Fibroblast of lung (primary cell): Measurements from ENCODE around the gene DOLPP1. TPM values are rescaled to one million over a fixed set of nuclear protein-coding genes. Genes with fewer than 3 reads are reported as not detected.

Experiments used
- DNase-seq, 2 donors: peaks; one replicate each; pipeline versions ENCODE4 v3.0.0 to v3.0.0-alpha.2; 2010; ENCODE audit warnings: low read depth in 2 of 2
- H2AFZ ChIP-seq: 2 replicates; pipeline ENCODE4 v1.5.1; 2012; ENCODE audit warnings: low read length, control low read depth, inconsistent platforms
- H3K27ac ChIP-seq: 2 replicates; pipeline ENCODE4 v1.5.1; 2011; ENCODE audit warnings: low read length, control low read depth; ENCODE audit not compliant: insufficient read depth
- H3K27me3 ChIP-seq: 2 replicates; pipeline ENCODE4 v1.5.1; 2011; ENCODE audit warnings: mild to moderate bottlenecking, low read length; ENCODE audit not compliant: control insufficient read depth, insufficient read depth
- H3K36me3 ChIP-seq: 2 replicates; pipeline ENCODE4 v1.5.1; 2011; ENCODE audit warnings: low read length; ENCODE audit not compliant: control insufficient read depth, insufficient read depth
- H3K4me1 ChIP-seq: 2 replicates; pipeline ENCODE4 v1.5.1; 2011; ENCODE audit warnings: low read length; ENCODE audit not compliant: control insufficient read depth, insufficient read depth; ENCODE audit errors: extremely low read depth
- H3K4me2 ChIP-seq: 2 replicates; pipeline ENCODE4 v1.5.1; 2011; ENCODE audit warnings: low read length, control low read depth; ENCODE audit not compliant: insufficient read depth; ENCODE audit errors: extremely low read depth
- H3K4me3 ChIP-seq, 4 experiments: fragments of 200-600 bp in 1 of 4; sonication (generic) in 1 of 4; replicated peaks in 1 of 4; 2 replicates each; pipeline ENCODE4 v1.5.1; 2011 to 2016; ENCODE audit warnings: low read length in 4 of 4, low read depth in 3 of 4, mild to moderate bottlenecking in 3 of 4, control low read depth in 2 of 4, inconsistent platforms in 1 of 4, mixed read lengths in 1 of 4; ENCODE audit not compliant: insufficient read depth in 1 of 4; ENCODE audit errors: control extremely low read depth in 1 of 4
- H3K79me2 ChIP-seq: 2 replicates; pipeline ENCODE4 v1.5.1; 2012; ENCODE audit warnings: mild to moderate bottlenecking, low read length, inconsistent platforms; ENCODE audit not compliant: control insufficient read depth, insufficient read depth
- H3K9ac ChIP-seq: 2 replicates; pipeline ENCODE4 v1.5.1; 2011; ENCODE audit warnings: mild to moderate bottlenecking, low read length, control low read depth; ENCODE audit not compliant: insufficient read depth
- H3K9me3 ChIP-seq: 2 replicates; pipeline ENCODE4 v1.5.1; 2012; ENCODE audit warnings: low read depth, low read length; ENCODE audit not compliant: control insufficient read depth, insufficient read depth
- H4K20me1 ChIP-seq: 2 replicates; pipeline ENCODE4 v1.5.1; 2011; ENCODE audit warnings: low read length; ENCODE audit not compliant: control insufficient read depth, insufficient read depth; ENCODE audit errors: extremely low read depth
- CTCF ChIP-seq, 2 donors: IDR thresholded peaks in 1 of 2; conservative IDR thresholded peaks in 1 of 2; 1 replicate in 1 of 2; 2 replicates in 1 of 2; pipeline ENCODE4 v1.5.1; 2011 to 2012; ENCODE audit warnings: low read length in 2 of 2, control low read depth in 1 of 2, inconsistent platforms in 1 of 2, low read depth in 1 of 2, mild to moderate bottlenecking in 1 of 2
- EZH2 ChIP-seq: IDR thresholded peaks from 2 replicates; pipeline ENCODE4 v1.5.1; 2012; ENCODE audit warnings: low read length, control low read depth, mild to moderate bottlenecking; ENCODE audit errors: missing control alignments
- polyA plus RNA-seq, 2 donors: library from polyadenylated mRNA; depleted of rRNA in 1 of 2; stranded (reverse) in 1 of 2; unstranded in 1 of 2; fragments of >200 nt; gene quantifications; 2 replicates each; pipeline ENCODE4 v1.2.1, GENCODE V29; 2011 to 2012; ENCODE audit warnings: missing spikeins in 1 of 2
- total RNA-seq: library from RNA; depleted of rRNA; stranded (reverse); fragments of >200 nt; gene quantifications from 2 replicates; pipeline ENCODE4 v1.2.1, GENCODE V29; 2014

Gene DOLPP1
- total and polyA plus RNA-seq, 2 donors (not counting 1 experiment from before 2014, with no cell fraction given) = 7.4 to 9.7 TPM

- no peak overlapping the region for H3K4me3 ChIP-seq
- H3K79me2 ChIP-seq = no peaks in the 10 kb centered on the region
- TF ChIP-seq CTCF (conservative IDR thresholded peaks at IDR 0.05 in 1 of 2, IDR thresholded peaks at IDR 0.05 in 1 of 2; ENCODE audit: low read depth in 1 of 2, low read length in 2 of 2) (no peak), EZH2 (no peak)
- no peaks in the 10 kb centered on the region for H4K20me1 ChIP-seq
- no peak overlapping the region for H3K4me2 ChIP-seq
- no peak overlapping the region for H2AFZ ChIP-seq
- no peak overlapping the region for H3K27ac ChIP-seq
- H3K9ac ChIP-seq = no peak overlapping the region
- H3K4me1 ChIP-seq = peaks cover 24% of the 10 kb centered on the region
- no peak for DNase-seq
- H3K36me3 ChIP-seq = peaks cover 13% of the 10 kb centered on the region
- no peaks in the 10 kb centered on the region for H3K27me3 ChIP-seq
- H3K9me3 ChIP-seq = no peaks in the 10 kb centered on the region
Measured at GRCh38 chr9:129135476-129135875, 54.6 kb downstream of the DOLPP1 start.

GRCh38 chr9:129136446-129137035 lies 55.6 kb downstream of the DOLPP1 start:
- peaks cover 2% of the 10 kb centered on the region for H3K79me2 ChIP-seq
- no peaks in the 10 kb centered on the region for H4K20me1 ChIP-seq
- H3K9me3 ChIP-seq = no peaks in the 10 kb centered on the region
- no peak overlapping the region for H3K4me3 ChIP-seq
- no peak overlapping the region for H3K4me2 ChIP-seq
- H2AFZ ChIP-seq = no peak overlapping the region
- no peaks in the 10 kb centered on the region for H3K27me3 ChIP-seq
- H3K9ac ChIP-seq = no peak overlapping the region
- peaks cover 31% of the 10 kb centered on the region for H3K4me1 ChIP-seq
- H3K27ac ChIP-seq = no peak overlapping the region
- DNase-seq = no peak
- TF ChIP-seq EZH2 (no peak), CTCF (conservative IDR thresholded peaks at IDR 0.05 in 1 of 2, IDR thresholded peaks at IDR 0.05 in 1 of 2; ENCODE audit: low read depth in 1 of 2, low read length in 2 of 2) (no peak)
- H3K36me3 ChIP-seq = peaks cover 10% of the 10 kb centered on the region

DNA sequence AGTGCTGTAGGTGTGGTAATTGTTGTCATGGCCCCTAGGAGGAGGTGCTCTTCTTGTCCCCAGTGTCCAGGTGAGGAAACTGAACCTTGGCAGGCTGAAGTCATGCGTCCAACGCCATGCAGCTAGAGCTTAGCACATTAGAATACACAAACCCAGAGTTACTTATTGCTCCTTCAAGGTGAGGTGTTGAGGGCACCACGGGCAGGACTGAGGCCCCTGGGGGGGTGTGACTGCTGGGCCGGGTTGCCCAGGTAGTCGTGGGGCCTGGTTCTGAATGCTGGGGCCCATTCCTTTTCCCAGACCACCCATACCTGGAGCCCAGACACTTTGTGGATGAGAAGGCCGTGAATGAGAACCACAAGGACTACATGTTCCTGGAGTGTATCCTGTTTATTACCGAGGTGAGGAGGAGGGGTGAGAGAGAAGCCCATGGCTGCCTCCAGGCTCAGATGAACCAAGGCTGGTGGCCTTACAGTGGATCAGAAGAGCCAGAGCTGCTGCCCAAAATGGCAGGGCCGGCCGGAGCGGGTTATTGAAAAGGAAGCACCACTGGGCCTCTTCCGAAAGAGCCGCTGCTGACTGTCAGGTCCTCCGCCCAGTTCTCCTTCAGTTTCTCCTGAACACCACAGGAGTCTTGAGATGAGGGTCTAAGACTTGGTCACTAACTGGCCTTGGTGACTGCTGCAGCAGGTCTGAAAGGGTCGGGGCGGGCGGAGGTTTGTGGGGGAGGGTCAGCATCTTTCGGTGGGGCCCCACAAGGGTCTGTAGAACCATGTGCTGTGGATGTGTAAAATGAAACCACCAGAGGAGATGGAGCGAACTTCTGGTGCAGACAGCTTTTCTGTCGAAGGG lies 56.6 kb downstream of the DOLPP1 start:
- peak overlapping the region; percentile 100 for H3K27ac ChIP-seq
- no peaks in the 10 kb centered on the region for H4K20me1 ChIP-seq
- H2AFZ ChIP-seq = no peak overlapping the region
- peaks cover 38% of the 10 kb centered on the region for H3K4me1 ChIP-seq
- H3K9ac ChIP-seq = no peak overlapping the region
- TF ChIP-seq CTCF (conservative IDR thresholded peaks at IDR 0.05 in 1 of 2, IDR thresholded peaks at IDR 0.05 in 1 of 2; ENCODE audit: low read depth in 1 of 2, low read length in 2 of 2) (no peak), EZH2 (no peak)
- H3K27me3 ChIP-seq = no peaks in the 10 kb centered on the region
- H3K4me2 ChIP-seq = no peak overlapping the region
- H3K36me3 ChIP-seq = peaks cover 10% of the 10 kb centered on the region
- H3K79me2 ChIP-seq = peaks cover 10% of the 10 kb centered on the region
- H3K4me3 ChIP-seq = no peak overlapping the region
- H3K9me3 ChIP-seq = no peaks in the 10 kb centered on the region
- DNase-seq = no peak
